K562 (cell line): Measurements from ENCODE around the gene ZNF503. TPM values are rescaled to one million over a fixed set of nuclear protein-coding genes. Genes with fewer than 3 reads are reported as not detected.

Experiments
- BHLHE40 ChIP-seq: IDR thresholded peaks from 2 replicates; pipeline ENCODE4 v1.6.1; 2011; ENCODE audit warnings: low read length, improper control_type of control experiment
- CBX1 ChIP-seq: sonication (generic); IDR thresholded peaks from 2 replicates; pipeline ENCODE4 v1.6.1; 2016; ENCODE audit warnings: antibody characterized with exemption, low read depth, mild to moderate bottlenecking
- CXXC5 ChIP-seq: fragments of 250-450 bp; sonication (Bioruptor Pico); IDR thresholded peaks from 2 replicates; pipeline ENCODE4 v1.8.0; 2022; ENCODE audit warnings: inconsistent platforms, mild to moderate bottlenecking, moderate library complexity
- ETS1 ChIP-seq: conservative IDR thresholded peaks from 2 replicates; pipeline ENCODE4 v1.6.1; 2011; ENCODE audit warnings: low read depth, mild to moderate bottlenecking, low read length; ENCODE audit not compliant: control insufficient read depth
- ETV5 ChIP-seq: sonication (generic); formaldehyde crosslinking; IDR thresholded peaks from 2 replicates; pipeline ENCODE4 v1.4.0; 2020; ENCODE audit warnings: low read depth, mild to moderate bottlenecking, missing genetic modification reagents
- FOXJ2 ChIP-seq: fragments of 200-800 bp; sonication (Bioruptor generic); IDR thresholded peaks from 2 replicates; pipeline ENCODE4 v1.6.1; 2016; ENCODE audit warnings: missing genetic modification characterization, missing compliant biosample characterization
- FOXJ3 ChIP-seq: sonication (generic); formaldehyde crosslinking; IDR thresholded peaks from 2 replicates; pipeline ENCODE4 v1.4.0; 2020; ENCODE audit warnings: mild to moderate bottlenecking, missing genetic modification reagents
- HDAC8 ChIP-seq: fragments of 450-650 bp; IDR thresholded peaks from 2 replicates; pipeline ENCODE4 v1.6.1; 2016; ENCODE audit warnings: mild to moderate bottlenecking, missing genetic modification characterization, moderate library complexity, missing compliant biosample characterization
- KDM5B ChIP-seq: fragments of 200-600 bp; sonication (generic); IDR thresholded peaks from 2 replicates; pipeline ENCODE4 v1.6.1; 2012; ENCODE audit warnings: low read depth, mild to moderate bottlenecking, moderate library complexity, low read length, control low read depth, inconsistent platforms; ENCODE audit not compliant: insufficient replicate concordance
- PBX2 ChIP-seq, 2 experiments: IDR thresholded peaks in 1 of 2; conservative IDR thresholded peaks in 1 of 2; 2 replicates each; pipeline ENCODE4 v1.6.1; 2016; ENCODE audit warnings: low read depth in 2 of 2, mild to moderate bottlenecking in 1 of 2, missing compliant biosample characterization in 1 of 2, missing genetic modification characterization in 1 of 2, moderate library complexity in 1 of 2
- PHB2 ChIP-seq: fragments of 450-650 bp; IDR thresholded peaks from 2 replicates; pipeline ENCODE4 v1.6.1; 2017; ENCODE audit warnings: low read depth
- PHF8 ChIP-seq: fragments of 200-600 bp; sonication (generic); IDR thresholded peaks from 2 replicates; pipeline ENCODE4 v1.6.1; 2012; ENCODE audit warnings: mixed run types, mild to moderate bottlenecking, inconsistent platforms, low read length, moderate library complexity, borderline replicate concordance
- POLR2G ChIP-seq: fragments of 200-400 bp; formaldehyde crosslinking; IDR thresholded peaks from 2 replicates; pipeline ENCODE4 v1.6.1; 2017; ENCODE audit warnings: low read depth, mild to moderate bottlenecking, antibody characterized with exemption, low read length, moderate library complexity
- ZBTB7A ChIP-seq: IDR thresholded peaks from 2 replicates; pipeline ENCODE4 v1.6.1; 2011; ENCODE audit warnings: low read depth, mild to moderate bottlenecking, low read length, moderate library complexity, borderline replicate concordance; ENCODE audit not compliant: control insufficient read depth
- ZKSCAN1 ChIP-seq: fragments of 150-350 bp; IDR thresholded peaks from 2 replicates; pipeline ENCODE4 v1.6.1; 2016; ENCODE audit warnings: low read depth, low read length
- ZNF41 ChIP-seq: fragments of 250-450 bp; sonication (Bioruptor Pico); conservative IDR thresholded peaks from 2 replicates; pipeline ENCODE4 v1.4.0; 2020; ENCODE audit warnings: mild to moderate bottlenecking
- ZNF511 ChIP-seq: sonication (generic); formaldehyde crosslinking; IDR thresholded peaks from 2 replicates; pipeline ENCODE4 v1.8.0; 2022; ENCODE audit warnings: mild to moderate bottlenecking, missing genetic modification reagents
- ZNF639 ChIP-seq, 2 experiments: fragments of 200-800 bp in 1 of 2; sonication (Bioruptor generic) in 1 of 2; sonication (generic) in 1 of 2; formaldehyde crosslinking in 1 of 2; IDR thresholded peaks in 1 of 2; conservative IDR thresholded peaks in 1 of 2; 2 replicates each; pipeline versions ENCODE4 v1.5.0 to v1.6.1; 2016 to 2020; ENCODE audit warnings: missing compliant biosample characterization in 1 of 2, missing genetic modification characterization in 1 of 2, missing genetic modification reagents in 1 of 2
- ZNF830 ChIP-seq: fragments of 250-450 bp; sonication (Bioruptor Pico); IDR thresholded peaks from 2 replicates; pipeline ENCODE4 v1.5.0; 2021; ENCODE audit warnings: mild to moderate bottlenecking
- polyA plus RNA-seq, 8 experiments: library from polyadenylated mRNA; depleted of rRNA in 4 of 8; stranded (reverse) in 5 of 8; unstranded in 3 of 8; fragments of >200 nt; fragmentation: Nextera tagmentation in 2 of 8; fragmentation: Illumina TruSeq in 1 of 8; extraction: Ambion mirVana in 2 of 8; extraction: Trizol in 1 of 8; gene quantifications; 2 replicates each; pipeline versions ENCODE4 v1.2.1 to v1.2.3, GENCODE V29; 2011 to 2014; ENCODE audit warnings: inconsistent platforms in 1 of 8, missing spikeins in 1 of 8
- total RNA-seq, 7 experiments: library from RNA; depleted of rRNA in 6 of 7; stranded (reverse); fragments of >200 nt in 6 of 7; fragmentation: Illumina TruSeq in 2 of 7; extraction: Trizol in 2 of 7; gene quantifications; 2 replicates each; pipeline versions ENCODE4 v1.2.1 to v1.2.3, GENCODE V29; 2011 to 2021; ENCODE audit warnings: low replicate concordance in 1 of 7

Gene ZNF503
- total and polyA plus RNA-seq, 9 of the 15 experiments (the other 6 are each of a cell fraction or from before 2014, with no cell fraction given) = not detected

GRCh38 chr10:75408911-75409885, 7.6 kb upstream of the ZNF503 start (continued):
- TF ChIP-seq ETS1 (no peak), ETV5 (CRISPR knock-in tag) (no peak), FOXJ3 (CRISPR knock-in tag) (no peak), ZNF830 (no peak), HDAC8 (tag) (no peak), CBX1 (no peak; the same call in 1 of the 2 replicates), ZBTB7A (peak; percentile 54; the same call in 1 of the 2 replicates), ZKSCAN1 (no peak), PBX2 (CRISPR knock-in tag; IDR thresholded peaks at IDR 0.05; ENCODE audit: low read depth) (no peak), PBX2 (tag; conservative IDR thresholded peaks at IDR 0.05; ENCODE audit: low read depth) (no peak), ZNF639 (CRISPR knock-in tag; conservative IDR thresholded peaks at IDR 0.05 in 1 of 2, IDR thresholded peaks at IDR 0.05 in 1 of 2) (peak in 1 of 2 experiments; percentile 52; a peak in 1 of 4 replicates), PHF8 (peak; percentile 58; the same call in 1 of the 2 replicates), FOXJ2 (tag) (no peak), BHLHE40 (peak; percentile 66), ZNF511 (CRISPR knock-in tag) (0 out of 2 replicates have a peak, but pooled peaks have one; percentile 35), KDM5B (peak; percentile 43), PHB2 (no peak), POLR2G (peak; percentile 68), ZNF41 (CRISPR knock-in tag) (no peak), CXXC5 (0 out of 2 replicates have a peak, but pooled peaks have one; percentile 38)
